NB4 (cell line): ENCODE measurements around the gene NBEA.

Experiments used
- CTCF ChIP-seq: IDR thresholded peaks from one replicate; pipeline ENCODE4 v1.5.1; 2012; ENCODE audit warnings: low read depth, low read length
- POLR2A ChIP-seq: IDR thresholded peaks from 2 replicates; pipeline ENCODE4 v1.6.1; 2011; ENCODE audit warnings: mild to moderate bottlenecking; ENCODE audit not compliant: insufficient read length; ENCODE audit errors: extremely low read depth

DNA sequence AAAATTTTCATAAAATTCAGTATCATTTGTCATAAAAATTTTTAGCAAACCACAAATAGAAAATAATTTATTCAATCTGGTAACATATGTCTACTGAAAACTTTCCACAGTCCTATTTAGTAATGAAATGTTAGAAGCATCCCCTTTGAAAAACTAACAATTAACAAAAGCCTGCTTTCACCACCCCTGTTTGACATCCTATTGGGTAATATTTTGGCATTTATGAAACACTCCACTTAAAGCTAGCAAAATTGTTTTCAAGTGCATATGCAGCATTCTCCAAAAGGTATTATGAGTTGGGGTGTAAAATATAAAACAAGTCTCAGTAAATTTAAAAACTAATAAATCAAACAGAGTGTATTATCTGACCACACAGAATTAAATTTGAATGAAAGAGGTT is 189.4 kb downstream of the NBEA start:
- TF ChIP-seq CTCF (no peak), POLR2A (no peak)
